ENCODE results near the gene ARAF. TPM values are rescaled to one million over a fixed set of nuclear protein-coding genes. Genes with fewer than 3 reads are reported as not detected.

Gene ARAF
- total and polyA plus RNA-seq, 3 donors from 2014 or later: 29.8 to 44.3 (median 34.4) TPM

GRCh38 chrX:47573341-47574075, 12.5 kb downstream of the ARAF start:
- intact Hi-C loops (cut with DNase I; ENCODE audit: low total_unique reads): no loop called here
- H3K9me3 ChIP-seq: no peaks in the 10 kb centered on the region
- no peaks in the 10 kb centered on the region for H3K4me1 ChIP-seq
- 11 to 19% methylated on average over 7 to 10 of the region's 20 CpGs for whole genome bisulfite sequencing, 2 donors
- no peaks in the 10 kb centered on the region for H3K36me3 ChIP-seq (ENCODE audit: low read depth, missing control alignments)
- H3K27me3 ChIP-seq: no peaks in the 10 kb centered on the region
- peak overlapping the region; percentile 44 to 75 for H3K27ac ChIP-seq
- DNase-seq: peak; percentile 58
- no peak overlapping the region for H3K4me3 ChIP-seq
- no peak for TF ChIP-seq POLR2A (IDR thresholded peaks at IDR 0.05)
- TF ChIP-seq, protein P1, sequence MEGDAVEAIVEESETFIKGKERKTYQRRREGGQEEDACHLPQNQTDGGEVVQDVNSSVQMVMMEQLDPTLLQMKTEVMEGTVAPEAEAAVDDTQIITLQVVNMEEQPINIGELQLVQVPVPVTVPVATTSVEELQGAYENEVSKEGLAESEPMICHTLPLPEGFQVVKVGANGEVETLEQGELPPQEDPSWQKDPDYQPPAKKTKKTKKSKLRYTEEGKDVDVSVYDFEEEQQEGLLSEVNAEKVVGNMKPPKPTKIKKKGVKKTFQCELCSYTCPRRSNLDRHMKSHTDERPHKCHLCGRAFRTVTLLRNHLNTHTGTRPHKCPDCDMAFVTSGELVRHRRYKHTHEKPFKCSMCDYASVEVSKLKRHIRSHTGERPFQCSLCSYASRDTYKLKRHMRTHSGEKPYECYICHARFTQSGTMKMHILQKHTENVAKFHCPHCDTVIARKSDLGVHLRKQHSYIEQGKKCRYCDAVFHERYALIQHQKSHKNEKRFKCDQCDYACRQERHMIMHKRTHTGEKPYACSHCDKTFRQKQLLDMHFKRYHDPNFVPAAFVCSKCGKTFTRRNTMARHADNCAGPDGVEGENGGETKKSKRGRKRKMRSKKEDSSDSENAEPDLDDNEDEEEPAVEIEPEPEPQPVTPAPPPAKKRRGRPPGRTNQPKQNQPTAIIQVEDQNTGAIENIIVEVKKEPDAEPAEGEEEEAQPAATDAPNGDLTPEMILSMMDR (IDR thresholded peaks at IDR 0.05): no peak

DNA sequence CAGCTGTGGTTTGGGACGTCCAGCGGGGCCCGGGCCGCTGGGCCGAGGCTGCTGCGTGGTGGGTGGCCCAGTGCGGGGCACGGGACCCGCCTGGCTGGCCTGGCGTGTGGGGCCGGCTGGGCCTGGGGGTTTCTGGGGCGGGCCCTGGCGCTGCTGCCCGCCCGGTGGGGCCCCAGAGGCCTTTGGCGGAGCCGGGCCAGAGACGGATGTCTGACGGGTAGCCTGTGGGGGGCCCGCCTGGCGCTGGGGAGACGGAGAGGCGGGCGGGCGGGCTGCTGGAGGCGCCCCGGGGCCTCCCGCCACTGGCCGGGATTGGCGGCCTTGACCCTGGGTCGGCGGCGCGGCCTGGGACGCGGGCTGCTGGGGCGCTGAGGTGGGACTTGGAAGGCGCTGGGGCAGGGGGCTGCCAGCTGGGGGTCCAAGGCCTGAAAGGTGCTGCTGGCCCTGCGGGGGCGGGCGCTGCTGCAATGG, 13.1 kb downstream of the ARAF start:
- TF ChIP-seq, protein P1 (IDR thresholded peaks at IDR 0.05): no peak
- TF ChIP-seq POLR2A (IDR thresholded peaks at IDR 0.05): no peak
- H3K4me1 ChIP-seq: no peaks in the 10 kb centered on the region
- H3K27ac ChIP-seq: peak overlapping the region; percentile 44 to 75
- no peak overlapping the region for H3K4me3 ChIP-seq
- no peaks in the 10 kb centered on the region for H3K36me3 ChIP-seq (ENCODE audit: low read depth, missing control alignments)
- H3K9me3 ChIP-seq: no peaks in the 10 kb centered on the region
- no peak for DNase-seq
- H3K27me3 ChIP-seq: no peaks in the 10 kb centered on the region
- intact Hi-C loops (cut with DNase I; ENCODE audit: low total_unique reads): no loop called here
- no CpG with 5 or more reads among the region's 41 CpGs for WGBS, 2 donors

- no peak for TF ChIP-seq POLR2A (IDR thresholded peaks at IDR 0.05)
- TF ChIP-seq, protein P1 (IDR thresholded peaks at IDR 0.05): no peak
- no peaks in the 10 kb centered on the region for H3K27me3 ChIP-seq
- peak overlapping the region; percentile 44 to 75 for H3K27ac ChIP-seq
- no peak overlapping the region for H3K4me3 ChIP-seq
- WGBS, 2 donors: 40 to 46% methylated on average over 3 to 16 of the region's 27 CpGs
- no peaks in the 10 kb centered on the region for H3K36me3 ChIP-seq (ENCODE audit: low read depth, missing control alignments)
- H3K9me3 ChIP-seq: no peaks in the 10 kb centered on the region
- no peaks in the 10 kb centered on the region for H3K4me1 ChIP-seq
- intact Hi-C loops (cut with DNase I; ENCODE audit: low total_unique reads): no loop called here
- DNase-seq: no peak
Observed at GRCh38 chrX:47574547-47575301, 13.7 kb downstream of the ARAF start.

GRCh38 chrX:47576021-47576898, 15.3 kb downstream of the ARAF start:
- DNase-seq: no peak
- intact Hi-C loops (cut with DNase I; ENCODE audit: low total_unique reads): no loop called here
- Histone ChIP-seq H3K4me3 (no peak overlapping the region), H3K27me3 (no peaks in the 10 kb centered on the region), H3K4me1 (no peaks in the 10 kb centered on the region), H3K27ac (no peak overlapping the region), H3K36me3 (ENCODE audit: low read depth, missing control alignments) (no peaks in the 10 kb centered on the region), H3K9me3 (no peaks in the 10 kb centered on the region)
- TF ChIP-seq, protein P1 (IDR thresholded peaks at IDR 0.05): no peak
- TF ChIP-seq POLR2A (IDR thresholded peaks at IDR 0.05): no peak
- WGBS, 2 donors: 91 to 94% methylated on average over 4 to 16 of the region's 20 CpGs
